DMS 273 (cell line): Measurements from ENCODE around the gene ZNF423.

ENCODE experiments used
- DNase-seq: peaks from one replicate; lab custom pipeline; 2025; ENCODE audit not compliant: unreplicated experiment; lab: John Stamatoyannopoulos, UW

ZNF423 gene

GRCh38 chr16:49608779-49609178, 247.1 kb downstream of the ZNF423 start:
- peak; percentile 64 for DNase-seq

- DNase-seq = peak; percentile 65
Measured at GRCh38 chr16:49608098-49608497, 247.8 kb downstream of the ZNF423 start.

- no peak for DNase-seq
Measured at GRCh38 chr16:49605536-49606254, 250.2 kb downstream of the ZNF423 start.

- DNase-seq = peak; percentile 25
Measured at GRCh38 chr16:49604602-49605001, 251.3 kb downstream of the ZNF423 start.

- DNase-seq = no peak
Measured at GRCh38 chr16:49603956-49604355, 252.0 kb downstream of the ZNF423 start.

GRCh38 chr16:49602976-49603310, 253.0 kb downstream of the ZNF423 start:
- no peak for DNase-seq

- DNase-seq = no peak
Measured at GRCh38 chr16:49602201-49602975, 253.5 kb downstream of the ZNF423 start.

GRCh38 chr16:49601576-49601975, 254.3 kb downstream of the ZNF423 start:
- no peak for DNase-seq

GRCh38 chr16:49600976-49601375, 254.9 kb downstream of the ZNF423 start:
- no peak for DNase-seq

GRCh38 chr16:49600536-49600935, 255.4 kb downstream of the ZNF423 start:
- no peak for DNase-seq

GRCh38 chr16:49599704-49600103, 256.2 kb downstream of the ZNF423 start:
- no peak for DNase-seq

GRCh38 chr16:49599281-49599680, 256.6 kb downstream of the ZNF423 start:
- DNase-seq = no peak

GRCh38 chr16:49598383-49599170, 257.3 kb downstream of the ZNF423 start:
- no peak for DNase-seq

GRCh38 chr16:49597796-49598195, 258.1 kb downstream of the ZNF423 start:
- no peak for DNase-seq

GRCh38 chr16:49596648-49597291, 259.1 kb downstream of the ZNF423 start:
- peak; percentile 58 for DNase-seq

- DNase-seq = peak; percentile 54
Measured at GRCh38 chr16:49596068-49596467, 259.8 kb downstream of the ZNF423 start.

- DNase-seq = peak; percentile 26
Measured at GRCh38 chr16:49594685-49595498, 261.0 kb downstream of the ZNF423 start.

- peak; percentile 39 for DNase-seq
Measured at GRCh38 chr16:49594153-49594552, 261.8 kb downstream of the ZNF423 start.

- peak; percentile 58 for DNase-seq
Measured at GRCh38 chr16:49593424-49594040, 262.4 kb downstream of the ZNF423 start.
